ENCODE measurements around the gene TOM1L2.

DNA sequence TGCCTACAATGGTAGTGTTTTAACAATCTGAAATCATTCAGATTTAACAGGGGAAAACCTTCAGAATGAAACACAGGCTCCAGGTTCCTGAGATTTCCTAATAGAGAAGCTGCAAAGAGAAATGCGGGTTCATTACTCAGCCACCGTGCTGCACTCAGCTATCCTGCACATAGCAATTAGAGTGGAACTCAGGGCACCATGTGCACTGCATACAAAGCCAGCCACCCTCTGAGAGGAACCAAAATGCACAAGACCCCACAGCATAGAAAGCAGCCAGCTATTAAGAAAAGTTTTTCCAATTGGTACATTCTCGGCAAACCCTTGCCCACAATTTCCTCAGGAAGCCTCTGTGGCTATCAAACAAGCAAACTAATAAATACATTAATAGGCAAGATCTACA is 37.4 kb downstream of the TOM1L2 start:
- no peak for TF ChIP-seq EZH2phosphoT487 (IDR thresholded peaks at IDR 0.05; ENCODE audit: borderline replicate concordance, low read length)
- TF ChIP-seq, protein P1, sequence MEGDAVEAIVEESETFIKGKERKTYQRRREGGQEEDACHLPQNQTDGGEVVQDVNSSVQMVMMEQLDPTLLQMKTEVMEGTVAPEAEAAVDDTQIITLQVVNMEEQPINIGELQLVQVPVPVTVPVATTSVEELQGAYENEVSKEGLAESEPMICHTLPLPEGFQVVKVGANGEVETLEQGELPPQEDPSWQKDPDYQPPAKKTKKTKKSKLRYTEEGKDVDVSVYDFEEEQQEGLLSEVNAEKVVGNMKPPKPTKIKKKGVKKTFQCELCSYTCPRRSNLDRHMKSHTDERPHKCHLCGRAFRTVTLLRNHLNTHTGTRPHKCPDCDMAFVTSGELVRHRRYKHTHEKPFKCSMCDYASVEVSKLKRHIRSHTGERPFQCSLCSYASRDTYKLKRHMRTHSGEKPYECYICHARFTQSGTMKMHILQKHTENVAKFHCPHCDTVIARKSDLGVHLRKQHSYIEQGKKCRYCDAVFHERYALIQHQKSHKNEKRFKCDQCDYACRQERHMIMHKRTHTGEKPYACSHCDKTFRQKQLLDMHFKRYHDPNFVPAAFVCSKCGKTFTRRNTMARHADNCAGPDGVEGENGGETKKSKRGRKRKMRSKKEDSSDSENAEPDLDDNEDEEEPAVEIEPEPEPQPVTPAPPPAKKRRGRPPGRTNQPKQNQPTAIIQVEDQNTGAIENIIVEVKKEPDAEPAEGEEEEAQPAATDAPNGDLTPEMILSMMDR (IDR thresholded peaks at IDR 0.05; ENCODE audit: low read depth, low read length, poor library complexity, severe bottlenecking) = no peak
